CD4-positive, alpha-beta T cell (primary cell): ENCODE data around the gene ARFIP1. TPM values are rescaled to one million over a fixed set of nuclear protein-coding genes. Genes with fewer than 3 reads are reported as not detected.

Source experiments
- ATAC-seq: fragments of 200-7000 bp; cut with Tn5 transposase; one replicate; pipeline ENCODE4 v1.10.0; 2022; ENCODE audit warnings: mild to moderate bottlenecking; ENCODE audit not compliant: poor library complexity
- CTCF ChIA-PET: fragments of 350-600 bp; sonication (Branson Sonifier 250); formaldehyde crosslinking; loops from one replicate; lab custom pipeline; 2021; ENCODE audit warnings: antibody characterized with exemption, inconsistent platforms; lab: Charles Lee
- POLR2A ChIA-PET: fragments of 350-600 bp; sonication (Branson Sonifier 250); formaldehyde crosslinking; loops from one replicate; lab custom pipeline; 2021; ENCODE audit warnings: antibody characterized with exemption, inconsistent platforms; lab: Charles Lee
- DNase-seq, 14 experiments: peaks; one replicate each; pipeline ENCODE4 v3.0.0-alpha.2; 2013 to 2020; ENCODE audit warnings: mixed read lengths in 2 of 14
- H3K27ac ChIP-seq, 2 donors: one replicate each; pipeline versions ENCODE4 v1.5.1 to v1.7.0; 2013; ENCODE audit warnings: low read length in 2 of 2, low read depth in 1 of 2, mild to moderate bottlenecking in 1 of 2
- H3K27me3 ChIP-seq, 2 experiments: 1 replicate in 1 of 2; 2 replicates in 1 of 2; pipeline versions ENCODE4 v1.6.1 to v1.7.0; 2013; ENCODE audit warnings: low read length in 2 of 2, control low read depth in 1 of 2, mild to moderate bottlenecking in 1 of 2, moderate library complexity in 1 of 2; ENCODE audit not compliant: insufficient read depth in 2 of 2, control insufficient read depth in 1 of 2
- H3K36me3 ChIP-seq: one replicate; pipeline ENCODE4 v1.6.1; 2013; ENCODE audit warnings: low read length, control low read depth; ENCODE audit not compliant: insufficient read depth
- H3K4me1 ChIP-seq: one replicate; pipeline ENCODE4 v1.6.1; 2013; ENCODE audit warnings: low read length, control low read depth; ENCODE audit not compliant: insufficient read depth
- H3K4me3 ChIP-seq: one replicate; pipeline ENCODE4 v1.5.1; 2013; ENCODE audit warnings: mild to moderate bottlenecking, low read length, moderate library complexity
- H3K9me3 ChIP-seq, 2 experiments: 1 replicate in 1 of 2; 2 replicates in 1 of 2; pipeline versions ENCODE4 v1.6.1 to v1.7.0; 2013; ENCODE audit warnings: low read length in 2 of 2, mild to moderate bottlenecking in 2 of 2, control low read depth in 1 of 2, moderate library complexity in 1 of 2; ENCODE audit not compliant: control insufficient read depth in 1 of 2, insufficient read depth in 1 of 2
- H3K27ac Mint-ChIP-seq: one replicate; pipeline ENCODE4 v1.8.0; 2020; ENCODE audit warnings: mixed read lengths
- H3K27me3 Mint-ChIP-seq: one replicate; pipeline ENCODE4 v1.8.0; 2021; ENCODE audit warnings: mixed read lengths
- H3K36me3 Mint-ChIP-seq: one replicate; pipeline ENCODE4 v1.8.0; 2021; ENCODE audit warnings: low read depth, mixed read lengths
- H3K4me1 Mint-ChIP-seq: one replicate; pipeline ENCODE4 v1.8.0; 2021; ENCODE audit warnings: low read depth, mixed read lengths
- H3K4me3 Mint-ChIP-seq: one replicate; pipeline ENCODE4 v1.8.0; 2020; ENCODE audit warnings: mild to moderate bottlenecking, mixed read lengths
- H3K9me3 Mint-ChIP-seq: one replicate; pipeline ENCODE4 v1.8.0; 2020; ENCODE audit warnings: mixed read lengths
- intact Hi-C, 2 experiments: fragments of 100-400 bp; cut with DNase I in 1 of 2; cut with micrococcal nuclease in 1 of 2; formaldehyde crosslinking; loops; one replicate each; pipeline versions ENCODE4 v1.15.1 to v1.9.0; 2023 to 2025; cut with DNase I, micrococcal nuclease
- total RNA-seq, 174 experiments: library from RNA in 2 of 174; stranded (reverse) in 2 of 174; gene quantifications; one replicate each; pipeline ENCODE4 v1.2.3 and lab custom pipeline; 2021 to 2026
- TF ChIP-seq, protein P1 (sequence below): fragments of 200-600 bp; IDR thresholded peaks from one replicate; pipeline ENCODE4 v1.8.0; 2022; ENCODE audit warnings: antibody characterized with exemption, mild to moderate bottlenecking

The ARFIP1 gene
- total RNA-seq, 2 experiments from 2014 or later = 2.6 to 3.0 TPM

DNA sequence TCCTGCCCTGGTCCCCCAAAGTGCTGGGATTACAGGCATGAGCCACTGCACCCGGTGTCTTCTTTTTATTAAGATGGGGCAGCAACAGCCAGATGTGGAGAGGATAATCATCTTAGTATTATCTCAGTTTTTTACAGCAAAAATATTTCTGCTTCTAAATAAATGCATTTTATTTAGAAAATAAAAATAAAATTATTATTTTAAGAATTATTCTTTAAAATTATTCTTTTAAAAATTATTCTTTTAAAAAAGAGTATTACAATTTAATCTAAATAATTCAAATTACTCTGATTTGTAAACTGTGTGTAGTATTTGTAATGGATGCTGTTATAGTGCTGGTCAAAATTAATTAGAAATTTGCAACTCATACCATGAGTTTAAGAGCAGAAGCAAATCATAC, 67.6 kb downstream of the ARFIP1 start:
- TF ChIP-seq, protein P1, sequence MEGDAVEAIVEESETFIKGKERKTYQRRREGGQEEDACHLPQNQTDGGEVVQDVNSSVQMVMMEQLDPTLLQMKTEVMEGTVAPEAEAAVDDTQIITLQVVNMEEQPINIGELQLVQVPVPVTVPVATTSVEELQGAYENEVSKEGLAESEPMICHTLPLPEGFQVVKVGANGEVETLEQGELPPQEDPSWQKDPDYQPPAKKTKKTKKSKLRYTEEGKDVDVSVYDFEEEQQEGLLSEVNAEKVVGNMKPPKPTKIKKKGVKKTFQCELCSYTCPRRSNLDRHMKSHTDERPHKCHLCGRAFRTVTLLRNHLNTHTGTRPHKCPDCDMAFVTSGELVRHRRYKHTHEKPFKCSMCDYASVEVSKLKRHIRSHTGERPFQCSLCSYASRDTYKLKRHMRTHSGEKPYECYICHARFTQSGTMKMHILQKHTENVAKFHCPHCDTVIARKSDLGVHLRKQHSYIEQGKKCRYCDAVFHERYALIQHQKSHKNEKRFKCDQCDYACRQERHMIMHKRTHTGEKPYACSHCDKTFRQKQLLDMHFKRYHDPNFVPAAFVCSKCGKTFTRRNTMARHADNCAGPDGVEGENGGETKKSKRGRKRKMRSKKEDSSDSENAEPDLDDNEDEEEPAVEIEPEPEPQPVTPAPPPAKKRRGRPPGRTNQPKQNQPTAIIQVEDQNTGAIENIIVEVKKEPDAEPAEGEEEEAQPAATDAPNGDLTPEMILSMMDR = no peak
- Mint-ChIP-seq H3K4me1 (peaks cover 28% of the 10 kb centered on the region), H3K36me3 (peaks cover 22% of the 10 kb centered on the region), H3K27me3 (no peaks in the 10 kb centered on the region), H3K9me3 (no peaks in the 10 kb centered on the region), H3K4me3 (no peak overlapping the region), H3K27ac (no peak overlapping the region)
- no peak overlapping the region for H3K27ac ChIP-seq
- intact Hi-C loops = loop anchor here (2.0 to 10.0 kb wide), 2 partner anchors 281 to 467 kb away; no protein-coding TSS in a partner anchor
- DNase-seq = no peak
- CTCF ChIA-PET = interaction anchor here (0.9 to 2.5 kb wide), 5 partner anchors 11 to 275 kb away, joined by 3 to 10 read pairs (median 3); no protein-coding TSS in a partner anchor
- no peaks in the 10 kb centered on the region for H3K27me3 ChIP-seq
- POLR2A ChIA-PET = no interaction called here
- H3K4me3 ChIP-seq = no peak overlapping the region
- ATAC-seq = no peak
- no peaks in the 10 kb centered on the region for H3K4me1 ChIP-seq
- peaks cover 0 to 4% of the 10 kb centered on the region in 2 experiments for H3K9me3 ChIP-seq
- H3K36me3 ChIP-seq = no peaks in the 10 kb centered on the region

DNA sequence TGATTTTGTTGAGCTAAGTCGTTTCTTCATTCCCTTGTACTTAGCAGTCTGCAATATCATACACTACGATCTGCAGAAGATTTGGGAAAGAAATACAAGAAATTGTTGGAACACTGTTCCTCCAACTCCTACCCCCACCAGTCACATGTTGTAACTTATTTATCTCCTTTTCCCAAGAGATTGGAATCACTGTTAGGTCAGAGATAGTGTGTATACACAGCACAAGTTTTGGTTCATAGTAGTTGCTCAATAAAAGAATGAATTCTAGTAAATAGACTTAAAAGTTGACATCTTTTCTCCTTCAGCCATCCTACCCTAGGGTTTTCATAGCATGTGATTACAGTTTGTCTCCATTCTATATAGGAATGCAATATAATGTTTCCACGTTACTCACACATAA, 68.8 kb downstream of the ARFIP1 start:
- H3K4me1 ChIP-seq = no peaks in the 10 kb centered on the region
- H3K27ac Mint-ChIP-seq = no peak overlapping the region
- no peak overlapping the region for H3K4me3 Mint-ChIP-seq
- H3K27ac ChIP-seq = no peak overlapping the region
- CTCF ChIA-PET = interaction anchor here (2.5 kb wide), 1 partner anchor 235 kb away, joined by 10 read pairs; no protein-coding TSS in a partner anchor
- DNase-seq (no peak), ATAC-seq (no peak)
- H3K27me3 ChIP-seq = no peaks in the 10 kb centered on the region
- H3K27me3 Mint-ChIP-seq = no peaks in the 10 kb centered on the region
- POLR2A ChIA-PET = no interaction called here
- TF ChIP-seq, protein P1 = no peak
- no peaks in the 10 kb centered on the region for H3K36me3 ChIP-seq
- H3K4me3 ChIP-seq = no peak overlapping the region
- intact Hi-C loops = loop anchor here (10.0 kb wide), 1 partner anchor 466 kb away; no protein-coding TSS in a partner anchor
- peaks cover 28% of the 10 kb centered on the region for H3K4me1 Mint-ChIP-seq
- peaks cover 8 to 9% of the 10 kb centered on the region in 2 experiments for H3K9me3 ChIP-seq
- H3K9me3 Mint-ChIP-seq = peaks cover 5% of the 10 kb centered on the region
- H3K36me3 Mint-ChIP-seq = peaks cover 26% of the 10 kb centered on the region

DNA sequence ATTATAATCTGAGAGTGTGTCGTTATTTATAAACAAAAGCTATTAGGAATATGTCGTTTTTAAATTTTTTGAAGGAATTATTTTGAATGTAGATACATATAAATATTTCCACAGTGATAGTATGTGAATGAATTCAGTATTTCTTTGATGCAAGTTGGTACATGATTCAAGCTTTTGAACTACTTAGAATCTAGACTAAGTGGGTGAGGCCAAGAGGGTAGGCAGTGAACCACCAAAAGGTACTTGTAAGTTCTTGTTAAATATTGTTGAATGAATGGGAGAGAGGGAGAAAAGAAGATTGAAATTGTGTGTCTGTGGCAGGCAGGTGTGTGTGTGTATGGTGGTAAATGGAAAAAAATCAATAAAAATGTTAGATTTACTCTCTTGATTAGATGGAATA, 69.6 kb downstream of the ARFIP1 start:
- H3K27me3 ChIP-seq = no peaks in the 10 kb centered on the region
- H3K27ac Mint-ChIP-seq = no peak overlapping the region
- H3K27ac ChIP-seq = no peak overlapping the region
- ChIA-PET CTCF (no interaction called here), POLR2A (no interaction called here)
- H3K4me3 ChIP-seq = no peak overlapping the region
- intact Hi-C loops = loop anchor here (10.0 kb wide), 1 partner anchor 465 kb away; no protein-coding TSS in a partner anchor
- ATAC-seq = no peak
- peaks cover 32% of the 10 kb centered on the region for H3K36me3 Mint-ChIP-seq
- peaks cover 7% of the 10 kb centered on the region for H3K9me3 Mint-ChIP-seq
- H3K36me3 ChIP-seq = no peaks in the 10 kb centered on the region
- H3K4me1 ChIP-seq = no peaks in the 10 kb centered on the region
- H3K4me1 Mint-ChIP-seq = peaks cover 28% of the 10 kb centered on the region
- TF ChIP-seq, protein P1 = no peak
- H3K9me3 ChIP-seq = peaks cover 12 to 14% of the 10 kb centered on the region in 2 experiments
- H3K27me3 Mint-ChIP-seq = no peaks in the 10 kb centered on the region
- no peak overlapping the region for H3K4me3 Mint-ChIP-seq
- DNase-seq = no peak
